ENCODE results near the gene ME3. TPM values are rescaled to one million over a fixed set of nuclear protein-coding genes. Genes with fewer than 3 reads are reported as not detected.

Gene ME3
- total RNA-seq, 1 donor from 2014 or later: 10.3 TPM

GRCh38 chr11:86558841-86559240, 113.6 kb downstream of the ME3 start:
- TF ChIP-seq CTCF (IDR thresholded peaks at IDR 0.05; ENCODE audit: insufficient read depth, low read length, severe bottlenecking): no peak
- Histone ChIP-seq H3K36me3 (ENCODE audit: control insufficient read depth, insufficient read depth, low read length) (no peaks in the 10 kb centered on the region), H3K27me3 (ENCODE audit: control insufficient read depth, insufficient read depth, low read length) (no peaks in the 10 kb centered on the region), H3K4me3 (ENCODE audit: low read depth, low read length) (no peak overlapping the region)
- FAIRE-seq: no peak
- DNase-seq (ENCODE audit: low read depth): no peak

GRCh38 chr11:86558207-86558606, 114.2 kb downstream of the ME3 start:
- TF ChIP-seq CTCF (IDR thresholded peaks at IDR 0.05; ENCODE audit: insufficient read depth, low read length, severe bottlenecking): no peak
- H3K36me3 ChIP-seq (ENCODE audit: control insufficient read depth, insufficient read depth, low read length): no peaks in the 10 kb centered on the region
- DNase-seq (ENCODE audit: low read depth) (peak; percentile 82), FAIRE-seq (no peak)
- no peak overlapping the region for H3K4me3 ChIP-seq (ENCODE audit: low read depth, low read length)
- no peaks in the 10 kb centered on the region for H3K27me3 ChIP-seq (ENCODE audit: control insufficient read depth, insufficient read depth, low read length)

GRCh38 chr11:86555866-86556265, 116.5 kb downstream of the ME3 start:
- no peak for FAIRE-seq
- TF ChIP-seq CTCF (IDR thresholded peaks at IDR 0.05; ENCODE audit: insufficient read depth, low read length, severe bottlenecking): no peak
- Histone ChIP-seq H3K27me3 (ENCODE audit: control insufficient read depth, insufficient read depth, low read length) (no peaks in the 10 kb centered on the region), H3K36me3 (ENCODE audit: control insufficient read depth, insufficient read depth, low read length) (no peaks in the 10 kb centered on the region), H3K4me3 (ENCODE audit: low read depth, low read length) (no peak overlapping the region)
- no peak for DNase-seq (ENCODE audit: low read depth)

- H3K36me3 ChIP-seq (ENCODE audit: control insufficient read depth, insufficient read depth, low read length): no peaks in the 10 kb centered on the region
- no peak overlapping the region for H3K4me3 ChIP-seq (ENCODE audit: low read depth, low read length)
- DNase-seq (ENCODE audit: low read depth): no peak
- H3K27me3 ChIP-seq (ENCODE audit: control insufficient read depth, insufficient read depth, low read length): no peaks in the 10 kb centered on the region
- no peak for TF ChIP-seq CTCF (IDR thresholded peaks at IDR 0.05; ENCODE audit: insufficient read depth, low read length, severe bottlenecking)
- no peak for FAIRE-seq
Measured at GRCh38 chr11:86555401-86555800, 117.0 kb downstream of the ME3 start.

- no peak for DNase-seq (ENCODE audit: low read depth)
- TF ChIP-seq CTCF (IDR thresholded peaks at IDR 0.05; ENCODE audit: insufficient read depth, low read length, severe bottlenecking): no peak
- FAIRE-seq: no peak
- Histone ChIP-seq H3K27me3 (ENCODE audit: control insufficient read depth, insufficient read depth, low read length) (no peaks in the 10 kb centered on the region), H3K36me3 (ENCODE audit: control insufficient read depth, insufficient read depth, low read length) (no peaks in the 10 kb centered on the region), H3K4me3 (ENCODE audit: low read depth, low read length) (no peak overlapping the region)
Measured at GRCh38 chr11:86553265-86553664, 119.2 kb downstream of the ME3 start.

GRCh38 chr11:86551288-86552092, 120.9 kb downstream of the ME3 start:
- FAIRE-seq (no peak), DNase-seq (ENCODE audit: low read depth) (peak; percentile 87)
- no peak overlapping the region for H3K4me3 ChIP-seq (ENCODE audit: low read depth, low read length)
- no peaks in the 10 kb centered on the region for H3K36me3 ChIP-seq (ENCODE audit: control insufficient read depth, insufficient read depth, low read length)
- no peak for TF ChIP-seq CTCF (IDR thresholded peaks at IDR 0.05; ENCODE audit: insufficient read depth, low read length, severe bottlenecking)
- no peaks in the 10 kb centered on the region for H3K27me3 ChIP-seq (ENCODE audit: control insufficient read depth, insufficient read depth, low read length)

All from bronchial epithelial cell (primary cell).